Activated CD8-positive, alpha-beta T cell treated with anti-CD3 and anti-CD28 coated beads for 36 hours (primary cell): Measurements from ENCODE around the gene CSF1. TPM values are rescaled to one million over a fixed set of nuclear protein-coding genes. Genes with fewer than 3 reads are reported as not detected.

Experiments used
- ATAC-seq: fragments of 200-7000 bp; cut with Tn5 transposase; one replicate; pipeline ENCODE4 v1.10.0; 2021; ENCODE audit warnings: mild to moderate bottlenecking, moderate library complexity
- CTCF ChIA-PET: fragments of 350-600 bp; sonication (Branson Sonifier 250); formaldehyde crosslinking; loops from one replicate; lab custom pipeline; 2021; ENCODE audit warnings: antibody characterized with exemption; lab: Charles Lee
- POLR2A ChIA-PET: fragments of 350-600 bp; sonication (Branson Sonifier 250); formaldehyde crosslinking; loops from one replicate; lab custom pipeline; 2021; ENCODE audit warnings: antibody characterized with exemption; lab: Charles Lee
- DNase-seq: peaks from one replicate; pipeline ENCODE4 v3.0.0-alpha.2; 2020
- H3K27ac Mint-ChIP-seq: one replicate; pipeline ENCODE4 v1.8.0; 2021; ENCODE audit warnings: mild to moderate bottlenecking, mixed read lengths
- H3K27me3 Mint-ChIP-seq: one replicate; pipeline ENCODE4 v1.8.0; 2021; ENCODE audit warnings: mixed read lengths
- H3K36me3 Mint-ChIP-seq: one replicate; pipeline ENCODE4 v1.8.0; 2021; ENCODE audit warnings: low read depth, mixed read lengths
- H3K4me1 Mint-ChIP-seq: one replicate; pipeline ENCODE4 v1.8.0; 2021; ENCODE audit warnings: low read depth, mixed read lengths
- H3K4me3 Mint-ChIP-seq: one replicate; pipeline ENCODE4 v1.8.0; 2021; ENCODE audit warnings: mild to moderate bottlenecking, moderate library complexity, mixed read lengths
- H3K9me3 Mint-ChIP-seq: one replicate; pipeline ENCODE4 v1.8.0; 2021; ENCODE audit warnings: mixed read lengths
- intact Hi-C: fragments of 100-400 bp; cut with micrococcal nuclease; formaldehyde crosslinking; loops from one replicate; pipeline ENCODE4 v1.10.0; 2022
- total RNA-seq, 2 experiments: library from RNA; stranded (reverse); gene quantifications; one replicate each; pipeline ENCODE4 v1.2.3, GENCODE V29; 2021
- TF ChIP-seq, protein P1 (sequence below): fragments of 200-600 bp; IDR thresholded peaks from one replicate; pipeline ENCODE4 v1.8.0; 2022; ENCODE audit warnings: antibody characterized with exemption, mild to moderate bottlenecking

The CSF1 gene
- total RNA-seq, 2 experiments from 2014 or later = 28.3 to 33.3 TPM

GRCh38 chr1:109883248-109883955, 27.2 kb upstream of the CSF1 start:
- ATAC-seq (no peak), DNase-seq (no peak)
- Mint-ChIP-seq H3K4me3 (no peak overlapping the region), H3K27me3 (no peaks in the 10 kb centered on the region), H3K9me3 (no peaks in the 10 kb centered on the region), H3K36me3 (no peaks in the 10 kb centered on the region), H3K27ac (no peak overlapping the region), H3K4me1 (peaks cover 2% of the 10 kb centered on the region)
- TF ChIP-seq, protein P1, sequence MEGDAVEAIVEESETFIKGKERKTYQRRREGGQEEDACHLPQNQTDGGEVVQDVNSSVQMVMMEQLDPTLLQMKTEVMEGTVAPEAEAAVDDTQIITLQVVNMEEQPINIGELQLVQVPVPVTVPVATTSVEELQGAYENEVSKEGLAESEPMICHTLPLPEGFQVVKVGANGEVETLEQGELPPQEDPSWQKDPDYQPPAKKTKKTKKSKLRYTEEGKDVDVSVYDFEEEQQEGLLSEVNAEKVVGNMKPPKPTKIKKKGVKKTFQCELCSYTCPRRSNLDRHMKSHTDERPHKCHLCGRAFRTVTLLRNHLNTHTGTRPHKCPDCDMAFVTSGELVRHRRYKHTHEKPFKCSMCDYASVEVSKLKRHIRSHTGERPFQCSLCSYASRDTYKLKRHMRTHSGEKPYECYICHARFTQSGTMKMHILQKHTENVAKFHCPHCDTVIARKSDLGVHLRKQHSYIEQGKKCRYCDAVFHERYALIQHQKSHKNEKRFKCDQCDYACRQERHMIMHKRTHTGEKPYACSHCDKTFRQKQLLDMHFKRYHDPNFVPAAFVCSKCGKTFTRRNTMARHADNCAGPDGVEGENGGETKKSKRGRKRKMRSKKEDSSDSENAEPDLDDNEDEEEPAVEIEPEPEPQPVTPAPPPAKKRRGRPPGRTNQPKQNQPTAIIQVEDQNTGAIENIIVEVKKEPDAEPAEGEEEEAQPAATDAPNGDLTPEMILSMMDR = no peak
- ChIA-PET CTCF (no interaction called here), POLR2A (no interaction called here)
- intact Hi-C loops = no loop called here

DNA sequence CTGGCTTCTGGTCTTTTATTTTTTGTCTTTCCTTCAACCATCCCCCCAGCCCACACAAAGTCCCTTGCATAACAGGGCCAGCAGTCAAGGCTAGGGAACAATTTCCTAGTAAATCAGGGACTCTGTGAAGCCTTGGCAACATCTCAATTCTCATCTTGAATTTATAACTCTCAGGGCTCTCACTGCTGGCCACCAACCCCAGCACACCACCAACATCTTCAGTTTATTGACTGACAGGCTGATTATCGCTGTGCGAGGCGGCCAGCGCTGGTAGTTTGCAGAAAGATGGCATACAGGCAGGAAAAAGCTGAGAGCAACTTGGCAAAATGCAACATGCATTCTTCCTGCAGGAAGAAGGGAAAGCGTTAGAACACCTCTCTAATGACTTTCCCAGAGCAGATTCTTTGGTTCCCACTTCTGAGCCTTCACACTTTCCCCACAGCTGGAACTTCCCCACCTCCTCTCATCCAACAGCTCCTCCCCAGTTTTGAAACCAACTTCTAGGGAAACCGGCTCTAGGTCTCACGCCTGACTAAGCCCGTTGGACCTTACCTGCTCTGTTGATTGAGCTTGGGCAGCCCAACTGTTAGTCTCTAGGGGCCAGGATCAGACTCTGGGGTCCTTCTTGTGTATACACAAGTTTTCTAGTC, 26.3 kb upstream of the CSF1 start:
- CTCF ChIA-PET = interaction anchor here (0.7 to 1.9 kb wide), 3 partner anchors 26 to 107 kb away, joined by 3 to 11 read pairs (median 3); partner anchors contain the start of gene AHCYL1
- POLR2A ChIA-PET = no interaction called here
- H3K27me3 Mint-ChIP-seq = no peaks in the 10 kb centered on the region
- no peak for DNase-seq
- TF ChIP-seq, protein P1 = no peak
- H3K4me3 Mint-ChIP-seq = no peak overlapping the region
- no peak for ATAC-seq
- no peak overlapping the region for H3K27ac Mint-ChIP-seq
- H3K9me3 Mint-ChIP-seq = no peaks in the 10 kb centered on the region
- no peaks in the 10 kb centered on the region for H3K36me3 Mint-ChIP-seq
- intact Hi-C loops = no loop called here
- peaks cover 8% of the 10 kb centered on the region for H3K4me1 Mint-ChIP-seq

- no peak overlapping the region for H3K27ac Mint-ChIP-seq
- CTCF ChIA-PET = interaction anchor here (1.9 kb wide), 1 partner anchor 99 kb away, joined by 11 read pairs; the partner anchor contains the start of gene AHCYL1
- POLR2A ChIA-PET = no interaction called here
- H3K9me3 Mint-ChIP-seq = no peaks in the 10 kb centered on the region
- intact Hi-C loops = no loop called here
- H3K36me3 Mint-ChIP-seq = no peaks in the 10 kb centered on the region
- DNase-seq = no peak
- H3K4me1 Mint-ChIP-seq = peaks cover 19% of the 10 kb centered on the region
- H3K4me3 Mint-ChIP-seq = no peak overlapping the region
- ATAC-seq = no peak
- TF ChIP-seq, protein P1 = no peak
- no peaks in the 10 kb centered on the region for H3K27me3 Mint-ChIP-seq
Measured at GRCh38 chr1:109885589-109885988, 25.1 kb upstream of the CSF1 start.

DNA sequence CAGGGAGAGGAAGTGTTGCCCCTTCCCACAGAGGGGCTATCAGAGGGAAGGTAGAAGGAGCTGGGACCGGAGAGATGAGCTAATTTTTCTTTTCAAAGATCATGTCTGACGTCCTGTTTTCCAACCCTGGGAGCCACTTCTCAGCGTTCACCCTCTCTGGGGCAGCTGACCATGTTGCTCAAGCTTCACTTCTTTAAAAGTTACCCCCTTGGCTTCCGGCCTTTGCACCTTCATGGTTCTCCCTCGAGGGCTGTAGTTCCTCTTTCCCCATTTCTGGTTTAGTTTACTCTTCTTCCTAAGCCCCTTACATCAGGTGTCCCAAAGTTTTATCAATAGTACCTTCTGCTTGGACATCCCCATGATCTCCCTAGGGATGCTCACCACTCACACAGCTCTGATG, 23.8 kb upstream of the CSF1 start:
- H3K4me1 Mint-ChIP-seq = peaks cover 30% of the 10 kb centered on the region

More for the DNA sequence above, 23.8 kb upstream of the CSF1 start:
- CTCF ChIA-PET = no interaction called here
- no peaks in the 10 kb centered on the region for H3K36me3 Mint-ChIP-seq
- no peaks in the 10 kb centered on the region for H3K27me3 Mint-ChIP-seq
- no peaks in the 10 kb centered on the region for H3K9me3 Mint-ChIP-seq
- POLR2A ChIA-PET = no interaction called here
- ATAC-seq (no peak), DNase-seq (no peak)
- H3K4me3 Mint-ChIP-seq = no peak overlapping the region
- TF ChIP-seq, protein P1 = no peak
- intact Hi-C loops = no loop called here
- no peak overlapping the region for H3K27ac Mint-ChIP-seq
